GM12873 (cell line): ENCODE data around the gene ETV7.

ENCODE experiments used
- TF ChIP-seq, protein P1 (sequence below): IDR thresholded peaks from 2 replicates; pipeline ENCODE4 v1.5.1; 2012; ENCODE audit warnings: low read depth, mild to moderate bottlenecking, moderate library complexity, low read length, control low read depth; ENCODE audit not compliant: insufficient read depth; ENCODE audit errors: missing control alignments

The ETV7 gene

DNA sequence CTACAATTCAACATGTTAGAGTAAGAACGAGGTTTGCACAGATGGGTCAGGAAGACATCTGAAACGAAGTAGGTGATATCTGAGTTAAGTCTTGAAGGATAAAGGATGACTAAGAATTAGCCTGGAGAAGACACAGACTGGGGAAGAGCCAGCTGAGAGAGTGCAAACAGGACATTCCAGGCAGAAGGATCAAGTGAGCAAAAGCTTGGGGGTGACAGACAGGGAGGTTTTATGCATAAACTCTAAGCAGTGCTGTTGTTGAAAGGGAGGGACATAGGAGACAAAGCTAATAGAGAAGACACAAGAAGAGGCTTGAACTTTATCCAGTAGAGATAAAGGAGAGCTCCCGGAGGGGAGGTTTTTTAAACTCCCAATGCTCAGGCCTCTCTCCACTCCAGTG, 15.0 kb upstream of the ETV7 start:
- TF ChIP-seq, protein P1, sequence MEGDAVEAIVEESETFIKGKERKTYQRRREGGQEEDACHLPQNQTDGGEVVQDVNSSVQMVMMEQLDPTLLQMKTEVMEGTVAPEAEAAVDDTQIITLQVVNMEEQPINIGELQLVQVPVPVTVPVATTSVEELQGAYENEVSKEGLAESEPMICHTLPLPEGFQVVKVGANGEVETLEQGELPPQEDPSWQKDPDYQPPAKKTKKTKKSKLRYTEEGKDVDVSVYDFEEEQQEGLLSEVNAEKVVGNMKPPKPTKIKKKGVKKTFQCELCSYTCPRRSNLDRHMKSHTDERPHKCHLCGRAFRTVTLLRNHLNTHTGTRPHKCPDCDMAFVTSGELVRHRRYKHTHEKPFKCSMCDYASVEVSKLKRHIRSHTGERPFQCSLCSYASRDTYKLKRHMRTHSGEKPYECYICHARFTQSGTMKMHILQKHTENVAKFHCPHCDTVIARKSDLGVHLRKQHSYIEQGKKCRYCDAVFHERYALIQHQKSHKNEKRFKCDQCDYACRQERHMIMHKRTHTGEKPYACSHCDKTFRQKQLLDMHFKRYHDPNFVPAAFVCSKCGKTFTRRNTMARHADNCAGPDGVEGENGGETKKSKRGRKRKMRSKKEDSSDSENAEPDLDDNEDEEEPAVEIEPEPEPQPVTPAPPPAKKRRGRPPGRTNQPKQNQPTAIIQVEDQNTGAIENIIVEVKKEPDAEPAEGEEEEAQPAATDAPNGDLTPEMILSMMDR: no peak

GRCh38 chr6:36399970-36400369, 12.5 kb upstream of the ETV7 start:
- TF ChIP-seq, protein P1: no peak

- TF ChIP-seq, protein P1: no peak
These were observed 5.2 kb upstream of the ETV7 start for GRCh38 chr6:36392621-36393020.

DNA sequence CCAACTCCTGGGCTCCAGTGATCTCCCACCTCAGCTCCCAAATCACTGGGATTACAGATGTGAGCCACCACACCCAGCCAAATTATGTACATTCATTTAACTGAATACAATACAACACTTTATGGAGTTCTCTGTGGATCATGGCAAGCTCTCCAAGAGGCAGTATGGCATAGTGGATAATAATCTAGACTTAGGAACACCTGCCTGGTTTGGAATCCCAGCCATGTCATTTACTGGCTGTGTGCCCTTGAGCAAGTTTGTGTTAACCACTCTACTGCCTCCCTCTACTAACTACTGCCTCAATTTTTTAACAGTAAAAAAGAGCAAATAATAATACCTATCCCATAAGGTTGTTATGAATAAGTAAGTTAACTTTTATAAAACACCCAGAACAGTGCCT, 1.9 kb upstream of the ETV7 start:
- TF ChIP-seq, protein P1: no peak

DNA sequence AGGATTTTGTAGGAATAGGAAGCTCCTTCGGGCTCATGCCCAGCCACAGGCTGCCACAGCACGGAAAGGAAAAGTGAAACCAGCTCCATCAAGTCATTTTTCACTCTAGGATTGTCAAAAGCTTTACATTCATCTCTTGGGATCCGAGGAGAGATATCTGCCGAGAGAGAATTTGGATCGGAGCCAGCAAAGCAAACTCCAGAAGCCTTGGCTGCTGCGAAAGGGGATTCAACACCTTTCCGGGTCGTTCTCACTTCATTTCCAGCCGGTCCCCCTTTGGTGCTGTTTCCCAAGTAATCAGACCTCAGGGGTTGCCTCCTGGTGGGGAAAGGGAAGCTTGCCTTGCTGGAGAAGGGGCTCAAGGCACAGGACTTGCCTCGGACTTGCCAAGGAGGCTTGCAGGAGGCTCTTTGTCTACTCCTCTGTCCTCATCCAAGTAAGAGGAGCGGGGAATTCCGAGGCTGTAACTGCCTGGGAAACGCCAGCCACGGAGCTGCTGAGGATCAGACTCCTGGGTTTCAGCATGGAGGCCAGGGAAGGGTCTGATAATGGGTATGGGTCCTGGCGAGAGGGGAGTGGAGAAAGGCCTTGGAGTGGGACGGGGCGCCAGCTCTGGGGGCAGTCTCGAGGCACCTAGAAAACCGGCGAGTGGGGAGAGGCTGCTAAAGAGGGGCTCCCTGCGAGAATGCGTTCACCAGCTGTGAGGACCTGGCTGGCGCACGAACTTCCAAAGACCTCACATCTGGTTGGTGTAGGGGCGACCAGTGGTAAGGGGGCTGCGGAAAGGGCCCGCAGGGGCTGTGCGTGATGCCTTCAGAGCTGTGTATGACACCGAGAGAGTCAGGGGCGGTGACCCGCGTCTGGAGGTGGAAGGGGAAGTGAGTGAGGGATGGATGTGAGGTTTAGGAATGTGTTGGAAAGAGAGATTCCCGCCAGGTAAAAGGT, 702 bp downstream of the ETV7 start:
- TF ChIP-seq, protein P1: no peak

- TF ChIP-seq, protein P1: no peak
These were observed 3.4 kb downstream of the ETV7 start for GRCh38 chr6:36384095-36384494.

- TF ChIP-seq, protein P1: no peak
These were observed 3.9 kb downstream of the ETV7 start for GRCh38 chr6:36383606-36384005.
